Activated T-helper 1 cell treated with Interleukin-2 at 50 U/mL for 16 hours (primary cell): ENCODE data around the gene OR2G3.

Experiments
- DNase-seq: peaks from one replicate; pipeline ENCODE4 v3.0.0-alpha.2; 2020; ENCODE audit warnings: low read depth

Gene OR2G3

GRCh38 chr1:247605286-247605685 lies at the start of gene OR2G3:
Gene OR2G3, plus strand, starts transcription at chr1:247605586. Its CDS starts 0 bp downstream, at chr1:247605586.
- no peak for DNase-seq

- no peak for DNase-seq
Measured at GRCh38 chr1:247557926-247558674, 47.3 kb upstream of the OR2G3 start.

GRCh38 chr1:247561711-247562110 lies 43.7 kb upstream of the OR2G3 start:
- DNase-seq, result no peak

GRCh38 chr1:247562198-247562597 lies 43.2 kb upstream of the OR2G3 start:
- DNase-seq, result no peak

GRCh38 chr1:247574236-247574635 lies 31.1 kb upstream of the OR2G3 start:
- no peak for DNase-seq

GRCh38 chr1:247574664-247575063 lies 30.7 kb upstream of the OR2G3 start:
- no peak for DNase-seq

GRCh38 chr1:247576514-247576913 lies 28.9 kb upstream of the OR2G3 start:
- DNase-seq, result no peak

- DNase-seq, result no peak
Measured at GRCh38 chr1:247578946-247579460, 26.4 kb upstream of the OR2G3 start.

- no peak for DNase-seq
Measured at GRCh38 chr1:247588060-247588459, 17.3 kb upstream of the OR2G3 start, which contains the start of gene OR2G2. Gene OR2G2, plus strand, starts transcription at chr1:247588360. Its CDS starts 0 bp downstream, at chr1:247588360.

- no peak for DNase-seq
Measured at GRCh38 chr1:247613405-247613804, 8.0 kb downstream of the OR2G3 start.

GRCh38 chr1:247614625-247615024 lies 9.2 kb downstream of the OR2G3 start:
- DNase-seq, result no peak

GRCh38 chr1:247627951-247628350 lies 22.6 kb downstream of the OR2G3 start:
- no peak for DNase-seq

GRCh38 chr1:247638011-247638410 lies 32.6 kb downstream of the OR2G3 start:
- no peak for DNase-seq

- DNase-seq, result no peak
Measured at GRCh38 chr1:247638781-247639180, 33.4 kb downstream of the OR2G3 start.

GRCh38 chr1:247639381-247639981 lies 34.1 kb downstream of the OR2G3 start:
- DNase-seq, result no peak

GRCh38 chr1:247642742-247643141 lies 37.4 kb downstream of the OR2G3 start:
- no peak for DNase-seq

- DNase-seq, result no peak
Measured at GRCh38 chr1:247646867-247647266, 41.5 kb downstream of the OR2G3 start.

GRCh38 chr1:247647864-247648263 lies 42.5 kb downstream of the OR2G3 start:
- no peak for DNase-seq

GRCh38 chr1:247653040-247653439 lies 47.7 kb downstream of the OR2G3 start:
- DNase-seq, result no peak
